GM10266 (cell line): ENCODE data around the gene SLC22A16.
"Not testable (repeated sequence)": the region's sequence is repeated elsewhere in the genome, so short reads cannot be mapped to it uniquely, and the experiment has no call there.

Source experiments
- DNase-seq: peaks from one replicate; pipeline ENCODE4 v3.0.0; 2012; ENCODE audit errors: extremely low spot score
- TF ChIP-seq, protein P1 (sequence below): IDR thresholded peaks from 2 replicates; pipeline ENCODE4 v1.5.1; 2012; ENCODE audit warnings: mild to moderate bottlenecking, low read depth; ENCODE audit not compliant: control insufficient read depth, insufficient read depth; ENCODE audit errors: missing control alignments

SLC22A16 gene

DNA sequence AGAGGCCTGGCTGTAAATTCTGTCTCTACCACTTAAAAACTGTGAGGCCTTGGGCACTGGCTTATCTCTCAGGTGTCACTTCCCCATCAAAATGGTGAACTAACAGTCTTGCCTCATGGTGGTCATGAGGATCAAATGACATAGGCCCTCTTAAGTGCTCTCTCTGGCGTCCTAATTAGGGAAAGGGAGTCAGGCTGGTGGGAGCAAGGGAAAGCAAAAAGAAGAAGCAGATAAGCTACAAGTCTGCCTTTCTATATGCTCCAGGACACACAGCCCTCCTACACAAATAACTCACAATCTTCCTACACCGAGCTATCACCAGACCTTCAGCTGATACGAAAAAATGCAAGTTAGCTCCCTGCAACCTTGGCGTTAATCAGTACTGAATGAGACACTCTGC is 19.5 kb upstream of the SLC22A16 start:
- TF ChIP-seq, protein P1, sequence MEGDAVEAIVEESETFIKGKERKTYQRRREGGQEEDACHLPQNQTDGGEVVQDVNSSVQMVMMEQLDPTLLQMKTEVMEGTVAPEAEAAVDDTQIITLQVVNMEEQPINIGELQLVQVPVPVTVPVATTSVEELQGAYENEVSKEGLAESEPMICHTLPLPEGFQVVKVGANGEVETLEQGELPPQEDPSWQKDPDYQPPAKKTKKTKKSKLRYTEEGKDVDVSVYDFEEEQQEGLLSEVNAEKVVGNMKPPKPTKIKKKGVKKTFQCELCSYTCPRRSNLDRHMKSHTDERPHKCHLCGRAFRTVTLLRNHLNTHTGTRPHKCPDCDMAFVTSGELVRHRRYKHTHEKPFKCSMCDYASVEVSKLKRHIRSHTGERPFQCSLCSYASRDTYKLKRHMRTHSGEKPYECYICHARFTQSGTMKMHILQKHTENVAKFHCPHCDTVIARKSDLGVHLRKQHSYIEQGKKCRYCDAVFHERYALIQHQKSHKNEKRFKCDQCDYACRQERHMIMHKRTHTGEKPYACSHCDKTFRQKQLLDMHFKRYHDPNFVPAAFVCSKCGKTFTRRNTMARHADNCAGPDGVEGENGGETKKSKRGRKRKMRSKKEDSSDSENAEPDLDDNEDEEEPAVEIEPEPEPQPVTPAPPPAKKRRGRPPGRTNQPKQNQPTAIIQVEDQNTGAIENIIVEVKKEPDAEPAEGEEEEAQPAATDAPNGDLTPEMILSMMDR: no peak
- DNase-seq: no peak

DNA sequence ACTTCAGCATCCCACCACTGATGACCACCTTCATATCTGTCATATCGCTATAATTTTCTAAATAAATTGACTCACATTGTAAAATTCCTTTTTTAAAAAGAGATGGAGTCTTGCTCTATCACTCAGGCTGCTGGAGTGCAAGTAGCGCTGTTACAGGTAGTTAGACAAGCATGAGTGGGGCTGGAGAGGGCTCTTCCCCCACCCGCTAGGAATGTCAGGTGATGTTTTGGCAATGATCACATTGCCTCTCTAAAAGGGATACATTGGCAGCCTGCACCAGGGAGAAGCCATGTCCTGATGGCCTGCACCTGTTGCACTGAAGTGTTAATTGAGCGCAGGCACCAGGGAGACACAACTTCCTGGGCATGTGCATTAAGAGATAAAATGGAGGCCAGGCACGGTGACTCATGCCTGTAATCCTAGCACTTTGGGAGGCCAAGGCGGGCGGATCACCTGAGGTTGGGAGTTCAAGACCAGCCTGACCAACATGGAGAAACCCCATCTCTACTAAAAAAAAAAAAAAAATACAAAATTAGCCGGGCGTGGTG is 16.9 kb upstream of the SLC22A16 start:
- TF ChIP-seq, protein P1: no peak
- no peak for DNase-seq

DNA sequence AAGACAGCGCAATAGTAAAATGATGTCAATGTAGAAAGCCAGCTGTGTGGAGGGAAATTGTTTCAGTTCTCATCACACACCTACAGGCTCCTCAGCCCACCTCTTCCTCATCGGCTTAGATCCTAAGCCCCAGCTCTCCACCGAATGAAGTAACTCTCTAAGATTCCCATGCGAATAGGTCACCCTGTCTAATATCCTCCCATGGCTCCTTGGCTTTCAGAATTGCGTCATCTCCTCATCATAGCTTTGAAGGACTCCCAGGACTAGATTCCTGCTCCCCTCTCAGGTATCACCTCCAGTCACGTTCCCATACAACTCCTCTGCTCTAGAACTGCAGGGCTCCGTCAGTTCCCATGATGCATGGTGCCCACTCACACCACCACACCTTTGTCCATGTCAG is 16.2 kb upstream of the SLC22A16 start:
- TF ChIP-seq, protein P1: no peak
- no peak for DNase-seq

DNA sequence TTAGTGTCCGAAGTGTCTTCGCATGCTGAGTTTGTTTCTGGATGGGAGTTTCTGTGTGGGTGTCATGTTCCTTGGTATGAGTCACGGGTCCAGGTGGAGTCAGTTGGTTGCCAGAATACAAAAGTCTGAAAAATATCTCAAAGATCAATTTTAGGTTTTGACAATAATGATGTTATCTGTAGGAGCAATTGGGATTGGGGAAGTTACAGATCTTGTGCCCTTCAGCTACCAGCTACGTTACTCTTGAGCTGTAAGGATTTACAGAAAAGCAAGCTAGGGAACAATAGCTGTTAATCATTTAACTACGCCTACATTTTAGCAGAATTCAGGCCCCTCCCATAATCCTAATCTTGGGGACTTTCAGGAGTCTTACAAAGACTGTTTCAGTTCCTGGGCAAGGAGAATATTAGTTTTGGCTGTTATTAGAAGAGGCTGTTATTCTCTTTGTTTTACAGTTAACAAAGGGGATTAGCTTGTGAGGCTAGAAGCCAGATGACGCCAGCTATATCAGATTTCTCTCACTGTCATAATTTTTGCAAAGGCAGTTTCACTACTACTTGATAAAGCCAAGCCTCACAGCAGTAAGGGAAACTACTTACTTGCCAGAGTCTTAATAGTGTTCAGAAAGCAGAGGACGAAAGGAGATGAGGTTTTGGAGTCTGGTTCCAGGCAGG is 15.4 kb upstream of the SLC22A16 start:
- no peak for DNase-seq
- TF ChIP-seq, protein P1: no peak

DNA sequence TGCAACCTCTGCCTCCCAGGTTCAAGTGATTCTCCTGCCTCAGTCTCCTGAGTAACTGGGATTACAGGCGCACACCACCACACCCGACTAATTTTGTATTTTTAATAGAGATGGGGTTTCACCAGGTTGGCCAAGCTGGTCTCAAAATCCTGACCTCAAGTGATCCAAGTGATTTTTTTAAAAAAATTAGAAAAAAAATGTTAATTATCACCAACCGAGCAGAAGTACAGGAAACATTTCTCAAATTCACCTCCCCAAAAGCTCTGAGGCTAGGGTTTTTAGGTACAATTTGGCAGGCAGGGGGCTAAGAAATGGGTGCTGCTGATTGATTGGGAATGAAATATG is 14.9 kb upstream of the SLC22A16 start:
- TF ChIP-seq, protein P1: no peak
- no peak for DNase-seq

DNA sequence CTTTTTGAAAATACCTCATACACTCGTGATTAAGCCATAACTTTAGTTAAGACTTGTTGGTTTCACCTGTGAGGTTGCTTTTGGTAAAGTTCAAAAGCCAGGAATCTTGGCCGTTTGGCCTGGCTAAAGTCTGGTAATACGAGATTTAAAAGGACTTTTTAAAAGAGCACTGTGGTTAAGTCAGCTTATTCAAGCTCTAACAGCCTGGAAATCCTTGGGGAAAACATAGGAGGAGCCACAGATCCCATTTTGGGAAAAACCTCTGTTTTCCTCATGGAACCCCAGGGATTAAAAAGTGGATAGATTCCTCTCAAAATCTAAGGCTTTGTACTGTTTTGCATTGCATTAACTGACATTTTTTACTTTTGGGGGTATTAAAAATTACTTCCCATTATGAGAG is 13.7 kb upstream of the SLC22A16 start:
- TF ChIP-seq, protein P1: no peak
- DNase-seq: no peak

DNA sequence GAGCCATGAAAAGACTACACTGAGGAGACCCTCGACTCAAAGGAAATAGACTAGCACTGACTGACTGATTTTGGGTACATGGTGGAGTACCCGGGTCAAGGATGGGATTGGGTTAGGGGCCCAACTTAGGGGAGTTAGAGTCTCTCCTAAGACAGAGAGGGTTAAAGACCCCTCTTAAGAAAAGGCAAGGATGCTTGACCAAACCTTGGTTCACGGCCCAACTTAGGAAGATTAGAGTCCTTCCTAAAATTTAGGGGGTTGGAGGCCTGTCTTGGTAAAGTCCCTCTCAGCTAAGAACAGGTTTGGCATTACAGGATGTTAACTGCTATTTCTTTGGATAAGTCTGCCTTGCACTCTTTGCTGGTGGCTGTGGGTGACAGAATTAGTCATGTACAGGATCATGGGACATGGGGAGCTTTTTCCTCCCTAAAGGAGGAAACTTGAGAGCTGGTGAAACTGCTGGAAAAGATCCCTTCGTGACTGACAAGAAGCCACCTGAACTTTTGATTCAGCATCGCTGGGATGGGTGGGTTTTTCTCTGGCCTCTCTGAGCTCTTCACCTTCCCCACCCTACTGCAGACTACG is 12.3 kb upstream of the SLC22A16 start:
- TF ChIP-seq, protein P1: no peak
- no peak for DNase-seq

DNA sequence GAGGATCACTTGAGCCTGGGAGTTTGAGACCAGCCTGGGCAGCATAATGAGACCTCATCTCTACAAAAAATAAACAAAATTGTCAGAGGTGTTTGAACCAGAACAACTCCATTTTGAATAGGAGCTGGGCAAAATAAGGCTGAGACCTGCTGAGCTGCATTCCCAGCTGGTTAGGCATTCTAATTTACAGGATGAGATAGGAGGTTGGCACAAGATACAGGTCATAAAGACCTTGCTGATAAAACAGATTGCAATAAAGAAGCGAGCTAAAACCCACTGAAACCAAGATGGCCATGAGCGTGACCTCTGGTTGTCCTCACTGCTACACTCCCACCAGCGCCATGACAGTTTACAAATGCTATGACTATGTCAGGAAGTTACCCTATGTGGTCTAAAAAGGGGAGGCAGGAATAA is 11.6 kb upstream of the SLC22A16 start:
- not testable (repeated sequence) for DNase-seq
